D721Med (cell line): ENCODE results near the gene GSK3B.

Experiments
- DNase-seq: peaks from one replicate; pipeline ENCODE4 v3.0.0; 2011; ENCODE audit warnings: low spot score; ENCODE audit not compliant: insufficient read length
- FAIRE-seq: peaks from 2 replicates; lab custom pipeline; 2011; peaks lifted over from hg19 to GRCh38; lab: Jason Lieb, UNC
- CTCF ChIP-seq: IDR thresholded peaks from 2 replicates; pipeline ENCODE4 v1.5.1; 2012; ENCODE audit warnings: mild to moderate bottlenecking, control low read depth; ENCODE audit not compliant: insufficient read depth; ENCODE audit errors: missing control alignments

GSK3B gene

DNA sequence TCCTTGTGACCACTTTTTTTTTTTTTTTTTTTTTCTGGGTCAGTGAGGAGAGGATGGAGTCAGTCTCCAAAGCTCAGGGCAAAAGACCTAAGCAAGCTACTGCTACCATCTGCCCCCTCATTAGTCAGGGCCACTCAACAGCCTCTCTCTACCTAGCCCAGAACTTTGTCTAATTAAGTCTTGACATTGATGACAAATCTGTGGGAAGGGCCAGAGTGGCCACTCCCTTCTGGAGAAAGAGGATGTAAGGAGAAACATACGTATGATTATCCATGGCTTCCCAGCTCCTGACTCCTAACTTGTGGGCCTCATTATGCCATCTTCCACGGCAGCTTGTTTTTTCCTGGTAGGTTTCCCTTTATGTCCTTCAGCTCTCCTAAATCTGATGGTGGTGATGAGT is 274.4 kb downstream of the GSK3B start:
- no peak for TF ChIP-seq CTCF
- FAIRE-seq (no peak), DNase-seq (no peak)

DNA sequence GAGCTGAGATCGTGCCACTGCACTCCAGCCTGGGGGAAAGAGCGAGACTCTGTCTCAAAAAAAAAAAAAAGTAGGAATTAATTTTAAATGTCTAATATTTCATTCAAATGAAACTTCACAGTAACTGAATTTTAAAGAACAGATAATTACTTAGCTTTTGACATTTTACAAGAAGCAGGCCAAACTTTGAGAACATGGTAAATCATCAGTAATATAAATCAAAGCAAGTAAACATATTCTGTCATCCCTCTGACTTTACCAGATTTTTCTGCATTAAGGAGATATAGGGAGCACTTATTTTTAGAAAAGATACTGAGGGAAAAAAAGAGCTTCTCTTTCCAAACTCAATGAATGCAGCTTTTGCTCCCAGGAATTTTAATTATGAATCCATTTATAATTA is 275.3 kb downstream of the GSK3B start:
- DNase-seq (no peak), FAIRE-seq (no peak)
- no peak for TF ChIP-seq CTCF

- DNase-seq, result no peak
- FAIRE-seq, result no peak
- TF ChIP-seq CTCF, result no peak
Observed at GRCh38 chr3:119817583-119818363, 276.5 kb downstream of the GSK3B start.

- no peak for TF ChIP-seq CTCF
- no peak for FAIRE-seq
Observed at GRCh38 chr3:119817071-119817470, 277.2 kb downstream of the GSK3B start.

DNA sequence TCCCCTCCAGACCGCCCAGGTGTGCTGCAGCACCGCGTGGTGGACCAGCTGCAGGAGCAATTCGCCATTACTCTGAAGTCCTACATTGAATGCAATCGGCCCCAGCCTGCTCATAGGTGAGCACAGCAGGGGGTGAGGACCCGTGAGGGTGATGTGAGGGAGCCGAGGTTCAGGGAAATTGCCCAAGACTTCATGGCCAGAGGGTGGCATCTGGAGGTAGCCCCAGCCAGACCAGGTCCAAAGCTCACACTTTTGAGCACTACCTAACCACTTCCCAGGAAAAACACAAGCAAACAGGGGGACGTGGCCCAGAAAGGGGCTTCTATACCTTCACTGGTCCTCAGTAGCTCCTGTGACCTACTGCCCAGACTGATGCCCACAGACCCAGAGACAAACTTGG is 278.5 kb downstream of the GSK3B start:
- FAIRE-seq (no peak), DNase-seq (no peak)
- no peak for TF ChIP-seq CTCF

More at GRCh38 chr3:119817071-119817470, 277.2 kb downstream of the GSK3B start:
- DNase-seq, result no peak

DNA sequence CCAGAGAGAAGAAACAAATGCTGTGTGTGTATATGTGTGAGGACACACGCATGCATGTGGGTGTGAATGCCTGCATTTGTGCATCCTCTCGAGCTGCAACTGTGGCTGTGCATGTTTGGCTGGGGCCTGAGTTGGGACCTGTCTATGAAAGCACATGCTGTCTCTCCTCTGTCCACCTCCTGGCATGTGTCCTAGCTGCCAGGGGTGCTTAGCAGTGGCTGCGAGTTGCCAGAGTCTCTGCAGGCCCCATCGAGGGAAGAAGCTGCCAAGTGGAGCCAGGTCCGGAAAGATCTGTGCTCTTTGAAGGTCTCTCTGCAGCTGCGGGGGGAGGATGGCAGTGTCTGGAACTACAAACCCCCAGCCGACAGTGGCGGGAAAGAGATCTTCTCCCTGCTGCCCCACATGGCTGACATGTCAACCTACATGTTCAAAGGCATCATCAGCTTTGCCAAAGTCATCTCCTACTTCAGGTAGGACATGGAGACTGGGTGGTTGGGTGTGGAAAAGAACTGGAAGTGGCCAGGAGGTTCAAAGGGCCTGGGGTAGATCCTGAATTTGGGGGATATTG is 281.7 kb downstream of the GSK3B start:
- DNase-seq (no peak), FAIRE-seq (no peak)
- no peak for TF ChIP-seq CTCF

DNA sequence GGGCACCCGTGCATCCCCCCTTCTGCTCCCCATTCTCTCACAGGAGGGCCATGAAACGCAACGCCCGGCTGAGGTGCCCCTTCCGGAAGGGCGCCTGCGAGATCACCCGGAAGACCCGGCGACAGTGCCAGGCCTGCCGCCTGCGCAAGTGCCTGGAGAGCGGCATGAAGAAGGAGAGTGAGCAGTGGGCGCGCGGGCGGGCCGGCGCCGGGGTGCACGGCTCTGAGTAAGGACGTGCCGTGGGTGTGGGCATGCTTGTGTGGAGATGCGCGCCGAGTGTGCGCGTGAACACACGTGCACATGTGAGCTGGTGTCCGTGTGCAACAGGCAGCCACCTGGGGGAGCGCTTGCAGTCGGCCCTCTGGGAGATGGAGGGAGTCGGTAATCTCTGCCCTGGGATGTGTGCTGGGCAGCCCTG is 284.2 kb downstream of the GSK3B start:
- FAIRE-seq, result no peak

More for the DNA sequence above, 284.2 kb downstream of the GSK3B start:
- no peak for TF ChIP-seq CTCF
- DNase-seq, result no peak
